ENCODE results near the gene LRRN2.
"Not testable (repeated sequence)": the region's sequence is repeated elsewhere in the genome, so short reads cannot be mapped to it uniquely, and the experiment has no call there.

Gene LRRN2

GRCh38 chr1:204697893-204698292, 12.4 kb upstream of the LRRN2 start:
- Histone ChIP-seq H3K4me3 (ENCODE audit: low read depth, low read length) (no peak overlapping the region), H3K27me3 (no peaks in the 10 kb centered on the region), H3K36me3 (no peaks in the 10 kb centered on the region), H3K4me1 (no peaks in the 10 kb centered on the region), H3K9me3 (no peaks in the 10 kb centered on the region)
- no peak for DNase-seq
- TF ChIP-seq, protein P1, sequence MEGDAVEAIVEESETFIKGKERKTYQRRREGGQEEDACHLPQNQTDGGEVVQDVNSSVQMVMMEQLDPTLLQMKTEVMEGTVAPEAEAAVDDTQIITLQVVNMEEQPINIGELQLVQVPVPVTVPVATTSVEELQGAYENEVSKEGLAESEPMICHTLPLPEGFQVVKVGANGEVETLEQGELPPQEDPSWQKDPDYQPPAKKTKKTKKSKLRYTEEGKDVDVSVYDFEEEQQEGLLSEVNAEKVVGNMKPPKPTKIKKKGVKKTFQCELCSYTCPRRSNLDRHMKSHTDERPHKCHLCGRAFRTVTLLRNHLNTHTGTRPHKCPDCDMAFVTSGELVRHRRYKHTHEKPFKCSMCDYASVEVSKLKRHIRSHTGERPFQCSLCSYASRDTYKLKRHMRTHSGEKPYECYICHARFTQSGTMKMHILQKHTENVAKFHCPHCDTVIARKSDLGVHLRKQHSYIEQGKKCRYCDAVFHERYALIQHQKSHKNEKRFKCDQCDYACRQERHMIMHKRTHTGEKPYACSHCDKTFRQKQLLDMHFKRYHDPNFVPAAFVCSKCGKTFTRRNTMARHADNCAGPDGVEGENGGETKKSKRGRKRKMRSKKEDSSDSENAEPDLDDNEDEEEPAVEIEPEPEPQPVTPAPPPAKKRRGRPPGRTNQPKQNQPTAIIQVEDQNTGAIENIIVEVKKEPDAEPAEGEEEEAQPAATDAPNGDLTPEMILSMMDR (IDR thresholded peaks at IDR 0.05; ENCODE audit: low read depth, low read length), result no peak

- Histone ChIP-seq H3K9me3 (no peaks in the 10 kb centered on the region), H3K4me3 (ENCODE audit: low read depth, low read length) (no peak overlapping the region), H3K36me3 (no peaks in the 10 kb centered on the region), H3K4me1 (no peaks in the 10 kb centered on the region), H3K27me3 (no peaks in the 10 kb centered on the region)
- TF ChIP-seq, protein P1 (IDR thresholded peaks at IDR 0.05; ENCODE audit: low read depth, low read length), result no peak
- no peak for DNase-seq
Measured at GRCh38 chr1:204696606-204697005, 11.1 kb upstream of the LRRN2 start.

GRCh38 chr1:204695692-204696091, 10.2 kb upstream of the LRRN2 start:
- TF ChIP-seq, protein P1 (IDR thresholded peaks at IDR 0.05; ENCODE audit: low read depth, low read length), result no peak
- no peak overlapping the region for H3K4me3 ChIP-seq (ENCODE audit: low read depth, low read length)
- H3K4me1 ChIP-seq, result no peaks in the 10 kb centered on the region
- no peak for DNase-seq
- no peaks in the 10 kb centered on the region for H3K9me3 ChIP-seq
- no peaks in the 10 kb centered on the region for H3K36me3 ChIP-seq
- H3K27me3 ChIP-seq, result no peaks in the 10 kb centered on the region

DNA sequence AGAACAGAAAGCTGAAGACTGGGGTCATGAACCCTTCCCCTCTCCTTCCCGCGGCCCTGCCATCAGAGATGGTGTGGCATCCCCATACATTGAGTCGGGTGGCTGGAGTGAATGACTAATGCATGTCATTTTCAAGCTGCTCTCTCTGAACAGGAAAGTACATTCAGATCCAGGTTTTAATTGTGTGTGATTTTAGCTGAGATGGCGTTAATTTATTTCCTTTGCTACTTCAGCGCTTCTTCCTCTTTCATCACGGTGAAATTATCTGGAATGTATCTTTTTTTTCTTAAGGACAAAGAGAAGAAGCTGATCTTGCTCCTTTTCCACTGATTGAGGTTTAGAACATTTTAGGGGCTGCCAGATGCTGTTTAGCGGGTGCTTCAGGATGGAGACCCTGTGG, 8.6 kb upstream of the LRRN2 start:
- TF ChIP-seq, protein P1 (IDR thresholded peaks at IDR 0.05; ENCODE audit: low read depth, low read length), result no peak
- Histone ChIP-seq H3K9me3 (no peaks in the 10 kb centered on the region), H3K27me3 (no peaks in the 10 kb centered on the region), H3K4me3 (ENCODE audit: low read depth, low read length) (no peak overlapping the region), H3K36me3 (no peaks in the 10 kb centered on the region), H3K4me1 (no peaks in the 10 kb centered on the region)
- DNase-seq, result no peak

GRCh38 chr1:204692841-204693356, 7.4 kb upstream of the LRRN2 start:
- Histone ChIP-seq H3K9me3 (no peaks in the 10 kb centered on the region), H3K36me3 (no peaks in the 10 kb centered on the region), H3K27me3 (no peaks in the 10 kb centered on the region), H3K4me3 (ENCODE audit: low read depth, low read length) (no peak overlapping the region), H3K4me1 (no peaks in the 10 kb centered on the region)
- DNase-seq, result no peak
- TF ChIP-seq, protein P1 (IDR thresholded peaks at IDR 0.05; ENCODE audit: low read depth, low read length), result no peak

GRCh38 chr1:204692325-204692840, 6.8 kb upstream of the LRRN2 start:
- DNase-seq, result no peak
- no peaks in the 10 kb centered on the region for H3K27me3 ChIP-seq
- no peaks in the 10 kb centered on the region for H3K9me3 ChIP-seq
- TF ChIP-seq, protein P1 (IDR thresholded peaks at IDR 0.05; ENCODE audit: low read depth, low read length), result peak; percentile 45
- H3K4me3 ChIP-seq (ENCODE audit: low read depth, low read length), result no peak overlapping the region
- no peaks in the 10 kb centered on the region for H3K36me3 ChIP-seq
- H3K4me1 ChIP-seq, result no peaks in the 10 kb centered on the region

- not testable (repeated sequence) for H3K27me3 ChIP-seq; DNase-seq; H3K4me3 ChIP-seq (ENCODE audit: low read depth, low read length); H3K36me3 ChIP-seq; H3K4me1 ChIP-seq; H3K9me3 ChIP-seq
Measured at GRCh38 chr1:204691328-204691730, 5.8 kb upstream of the LRRN2 start.
